ENCODE data around the gene CD300LG. TPM values are rescaled to one million over a fixed set of nuclear protein-coding genes. Genes with fewer than 3 reads are reported as not detected.
A peak's percentile ranks its signal among the peaks of the same experiment; 100 is the strongest.

Gene CD300LG
- polyA plus RNA-seq, 3 donors: not detected

DNA sequence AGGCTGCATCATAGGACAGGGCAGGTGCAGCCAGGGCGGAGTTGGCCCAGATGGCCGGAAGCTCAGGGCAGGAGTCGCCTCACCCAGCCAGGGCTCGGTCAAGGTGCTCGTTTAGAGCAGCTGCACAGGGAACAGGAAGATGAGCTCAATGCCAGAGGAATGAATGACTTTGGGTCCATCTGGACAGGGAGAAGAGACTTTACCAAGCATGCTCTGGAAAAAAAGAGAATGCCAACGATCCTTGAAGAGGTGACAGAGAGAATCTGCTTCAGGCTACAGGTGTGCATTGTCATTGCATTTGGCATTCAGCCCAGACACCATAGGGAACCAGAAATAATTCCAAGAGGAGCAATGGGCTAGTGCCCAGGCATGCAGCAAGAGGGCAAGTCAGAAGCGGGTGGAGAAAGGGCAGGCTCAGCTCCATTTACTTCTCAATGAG, 7.3 kb upstream of the CD300LG start:
- no peak overlapping the region for H3K4me2 ChIP-seq (replicated peaks; ENCODE audit: extremely low read depth, low read length, poor library complexity, severe bottlenecking)

DNA sequence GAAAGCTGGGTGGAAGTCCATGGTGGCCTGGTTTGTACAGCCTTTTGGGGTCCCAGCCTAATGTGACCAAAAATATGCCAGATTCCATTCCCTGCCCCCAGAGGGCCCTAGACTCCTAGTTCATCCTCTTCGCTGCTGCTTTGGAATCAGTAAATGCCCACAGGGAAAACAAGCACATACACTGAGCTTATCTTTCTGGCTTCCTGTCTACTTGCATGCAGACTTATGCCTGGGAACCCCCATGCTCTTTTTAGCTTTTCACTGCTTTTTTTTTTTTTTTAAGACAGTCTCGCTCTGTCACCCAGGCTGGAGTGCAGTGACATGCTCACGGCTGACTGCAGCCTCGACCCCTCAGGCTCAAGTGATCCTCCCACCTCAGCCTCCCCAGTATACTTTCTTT, 6.2 kb upstream of the CD300LG start:
- intact Hi-C loops (cut with micrococcal nuclease): no loop called here
- TF ChIP-seq, protein P1, sequence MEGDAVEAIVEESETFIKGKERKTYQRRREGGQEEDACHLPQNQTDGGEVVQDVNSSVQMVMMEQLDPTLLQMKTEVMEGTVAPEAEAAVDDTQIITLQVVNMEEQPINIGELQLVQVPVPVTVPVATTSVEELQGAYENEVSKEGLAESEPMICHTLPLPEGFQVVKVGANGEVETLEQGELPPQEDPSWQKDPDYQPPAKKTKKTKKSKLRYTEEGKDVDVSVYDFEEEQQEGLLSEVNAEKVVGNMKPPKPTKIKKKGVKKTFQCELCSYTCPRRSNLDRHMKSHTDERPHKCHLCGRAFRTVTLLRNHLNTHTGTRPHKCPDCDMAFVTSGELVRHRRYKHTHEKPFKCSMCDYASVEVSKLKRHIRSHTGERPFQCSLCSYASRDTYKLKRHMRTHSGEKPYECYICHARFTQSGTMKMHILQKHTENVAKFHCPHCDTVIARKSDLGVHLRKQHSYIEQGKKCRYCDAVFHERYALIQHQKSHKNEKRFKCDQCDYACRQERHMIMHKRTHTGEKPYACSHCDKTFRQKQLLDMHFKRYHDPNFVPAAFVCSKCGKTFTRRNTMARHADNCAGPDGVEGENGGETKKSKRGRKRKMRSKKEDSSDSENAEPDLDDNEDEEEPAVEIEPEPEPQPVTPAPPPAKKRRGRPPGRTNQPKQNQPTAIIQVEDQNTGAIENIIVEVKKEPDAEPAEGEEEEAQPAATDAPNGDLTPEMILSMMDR (IDR thresholded peaks at IDR 0.05): peak; percentile 10
- Mint-ChIP-seq H3K9me3 (peaks cover 0 to 1% (median 0%) of the 10 kb centered on the region in 7 donors), H3K36me3 (no peaks in the 10 kb centered on the region), H3K27ac (no peak overlapping the region), H3K4me1 (peaks cover 5% of the 10 kb centered on the region), H3K4me3 (no peak overlapping the region), H3K27me3 (ENCODE audit: low read depth in 3 of 3) (peaks cover 5 to 22% (median 9%) of the 10 kb centered on the region in 3 donors)
- no peak overlapping the region for H3K9ac ChIP-seq (ENCODE audit: insufficient read depth, low read length, poor library complexity, severe bottlenecking)
- no peaks in the 10 kb centered on the region for H3K36me3 ChIP-seq (replicated peaks in 1 of 2; ENCODE audit: control insufficient read depth in 1 of 2, insufficient read depth in 2 of 2, low read length in 2 of 2)
- H3K27me3 ChIP-seq (ENCODE audit: control insufficient read depth in 2 of 2, insufficient read depth in 2 of 2, low read length in 2 of 2): no peaks in the 10 kb centered on the region
- no peaks in the 10 kb centered on the region for H3K79me2 ChIP-seq (ENCODE audit: insufficient read depth, low read length)
- H3K4me2 ChIP-seq (replicated peaks; ENCODE audit: extremely low read depth, low read length, poor library complexity, severe bottlenecking): no peak overlapping the region
- H3K4me1 ChIP-seq (ENCODE audit: control insufficient read depth in 1 of 2, insufficient read depth in 2 of 2, low read length in 2 of 2): no peaks in the 10 kb centered on the region
- no peaks in the 10 kb centered on the region for H4K20me1 ChIP-seq (ENCODE audit: insufficient read depth, low read length)
- H2AFZ ChIP-seq (ENCODE audit: insufficient read depth, low read depth, low read length, poor library complexity, severe bottlenecking): no peak overlapping the region
- H3K27ac ChIP-seq (ENCODE audit: low read depth in 1 of 2, low read length in 2 of 2): no peak overlapping the region
- H3K4me3 ChIP-seq (replicated peaks in 1 of 3; ENCODE audit: low read depth in 2 of 3, low read length in 3 of 3): no peak overlapping the region
- no peaks in the 10 kb centered on the region for H3K9me3 ChIP-seq (replicated peaks in 1 of 2; ENCODE audit: control insufficient read depth in 1 of 2, insufficient read depth in 1 of 2, low read length in 2 of 2)
- no peak for DNase-seq
- WGBS (ENCODE audit: insufficient coverage): 46% methylated on average over 1 of the region's 4 CpGs

More for the DNA sequence above, 7.3 kb upstream of the CD300LG start:
- Histone ChIP-seq H3K27me3 (ENCODE audit: control insufficient read depth in 2 of 2, insufficient read depth in 2 of 2, low read length in 2 of 2) (no peaks in the 10 kb centered on the region), H3K27ac (ENCODE audit: low read depth in 1 of 2, low read length in 2 of 2) (no peak overlapping the region), H3K4me3 (replicated peaks in 1 of 3; ENCODE audit: low read depth in 2 of 3, low read length in 3 of 3) (no peak overlapping the region), H3K36me3 (replicated peaks in 1 of 2; ENCODE audit: control insufficient read depth in 1 of 2, insufficient read depth in 2 of 2, low read length in 2 of 2) (no peaks in the 10 kb centered on the region), H3K9me3 (replicated peaks in 1 of 2; ENCODE audit: control insufficient read depth in 1 of 2, insufficient read depth in 1 of 2, low read length in 2 of 2) (no peaks in the 10 kb centered on the region), H3K9ac (ENCODE audit: insufficient read depth, low read length, poor library complexity, severe bottlenecking) (no peak overlapping the region), H4K20me1 (ENCODE audit: insufficient read depth, low read length) (no peaks in the 10 kb centered on the region), H3K79me2 (ENCODE audit: insufficient read depth, low read length) (no peaks in the 10 kb centered on the region), H2AFZ (ENCODE audit: insufficient read depth, low read depth, low read length, poor library complexity, severe bottlenecking) (no peak overlapping the region), H3K4me1 (ENCODE audit: control insufficient read depth in 1 of 2, insufficient read depth in 2 of 2, low read length in 2 of 2) (no peaks in the 10 kb centered on the region)
- peaks cover 0 to 1% (median 0%) of the 10 kb centered on the region in 7 donors for H3K9me3 Mint-ChIP-seq
- H3K27me3 Mint-ChIP-seq (ENCODE audit: low read depth in 3 of 3): peaks cover 10 to 24% (median 16%) of the 10 kb centered on the region in 3 donors
- 54% methylated on average over 6 of the region's 7 CpGs for WGBS (ENCODE audit: insufficient coverage)
- no peak for DNase-seq
- no peak overlapping the region for H3K4me3 Mint-ChIP-seq
- no peaks in the 10 kb centered on the region for H3K36me3 Mint-ChIP-seq
- peak overlapping the region in 1 of 7 donors; percentile 33 for H3K27ac Mint-ChIP-seq
- TF ChIP-seq, protein P1 (IDR thresholded peaks at IDR 0.05): no peak
- H3K4me1 Mint-ChIP-seq: peaks cover 5% of the 10 kb centered on the region
- intact Hi-C loops (cut with micrococcal nuclease): no loop called here
